ENCODE measurements around the gene CCDC33.
"Not testable (repeated sequence)": the region's sequence is repeated elsewhere in the genome, so short reads cannot be mapped to it uniquely, and the experiment has no call there.

CCDC33 gene

GRCh38 chr15:74343127-74343796 lies 107.1 kb downstream of the CCDC33 start:
- no peak overlapping the region for H3K4me3 ChIP-seq (ENCODE audit: low read length in 2 of 2)
- H3K4me1 ChIP-seq (ENCODE audit: control insufficient read depth in 2 of 2, insufficient read depth in 2 of 2, low read length in 2 of 2), result no peaks in the 10 kb centered on the region
- no peak overlapping the region for H3K9ac ChIP-seq (ENCODE audit: low read depth in 1 of 2, low read length in 2 of 2)
- H3K36me3 ChIP-seq (ENCODE audit: control insufficient read depth in 2 of 2, insufficient read depth in 2 of 2, low read length in 2 of 2), result no peaks in the 10 kb centered on the region
- H3K27ac ChIP-seq (ENCODE audit: low read depth in 2 of 2, low read length in 2 of 2), result no peak overlapping the region
- H3K9me3 ChIP-seq (ENCODE audit: control insufficient read depth in 2 of 2, low read length in 2 of 2), result no peaks in the 10 kb centered on the region
- no peaks in the 10 kb centered on the region for H3K27me3 ChIP-seq (ENCODE audit: control insufficient read depth in 2 of 2, insufficient read depth in 2 of 2, low read length in 2 of 2)

GRCh38 chr15:74343797-74344127 lies 107.6 kb downstream of the CCDC33 start:
- Histone ChIP-seq H3K4me1 (ENCODE audit: control insufficient read depth in 2 of 2, insufficient read depth in 2 of 2, low read length in 2 of 2) (no peaks in the 10 kb centered on the region), H3K27me3 (ENCODE audit: control insufficient read depth in 2 of 2, insufficient read depth in 2 of 2, low read length in 2 of 2) (no peaks in the 10 kb centered on the region), H3K9me3 (ENCODE audit: control insufficient read depth in 2 of 2, low read length in 2 of 2) (no peaks in the 10 kb centered on the region), H3K9ac (ENCODE audit: low read depth in 1 of 2, low read length in 2 of 2) (no peak overlapping the region), H3K4me3 (ENCODE audit: low read length in 2 of 2) (no peak overlapping the region), H3K27ac (ENCODE audit: low read depth in 2 of 2, low read length in 2 of 2) (no peak overlapping the region), H3K36me3 (ENCODE audit: control insufficient read depth in 2 of 2, insufficient read depth in 2 of 2, low read length in 2 of 2) (no peaks in the 10 kb centered on the region)

GRCh38 chr15:74345051-74345450 lies 108.9 kb downstream of the CCDC33 start:
- Histone ChIP-seq H3K27me3 (ENCODE audit: control insufficient read depth in 2 of 2, insufficient read depth in 2 of 2, low read length in 2 of 2) (no peaks in the 10 kb centered on the region), H3K27ac (ENCODE audit: low read depth in 2 of 2, low read length in 2 of 2) (no peak overlapping the region), H3K9ac (ENCODE audit: low read depth in 1 of 2, low read length in 2 of 2) (no peak overlapping the region), H3K9me3 (ENCODE audit: control insufficient read depth in 2 of 2, low read length in 2 of 2) (no peaks in the 10 kb centered on the region), H3K4me3 (ENCODE audit: low read length in 2 of 2) (no peak overlapping the region), H3K36me3 (ENCODE audit: control insufficient read depth in 2 of 2, insufficient read depth in 2 of 2, low read length in 2 of 2) (no peaks in the 10 kb centered on the region), H3K4me1 (ENCODE audit: control insufficient read depth in 2 of 2, insufficient read depth in 2 of 2, low read length in 2 of 2) (no peaks in the 10 kb centered on the region)

DNA sequence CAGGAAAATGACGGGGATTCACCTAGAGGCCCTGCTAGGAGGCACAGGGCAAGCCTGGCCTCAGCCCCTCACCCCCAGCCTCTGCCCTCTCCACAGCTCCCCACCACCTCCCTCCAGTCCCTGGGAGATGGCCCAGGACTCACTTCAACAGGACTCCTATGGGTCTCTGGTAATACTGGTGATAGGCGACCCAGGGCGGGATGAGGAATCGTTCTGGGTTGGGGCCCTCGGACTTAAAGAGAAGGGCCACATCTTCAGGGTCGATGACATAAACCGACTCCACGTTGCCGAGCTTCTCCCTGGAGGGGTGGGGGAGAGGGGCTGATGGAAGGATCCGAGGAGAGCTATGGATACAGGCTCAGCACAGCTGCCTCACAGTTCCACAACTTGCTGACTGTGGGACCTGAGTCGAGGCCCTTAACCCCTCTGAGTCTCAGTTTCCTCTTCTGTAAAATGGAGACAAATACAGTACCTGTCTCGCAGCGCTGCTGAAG lies 111.7 kb downstream of the CCDC33 start:
- Histone ChIP-seq H3K9me3 (ENCODE audit: control insufficient read depth in 2 of 2, low read length in 2 of 2) (no peaks in the 10 kb centered on the region), H3K27me3 (ENCODE audit: control insufficient read depth in 2 of 2, insufficient read depth in 2 of 2, low read length in 2 of 2) (no peaks in the 10 kb centered on the region), H3K36me3 (ENCODE audit: control insufficient read depth in 2 of 2, insufficient read depth in 2 of 2, low read length in 2 of 2) (no peaks in the 10 kb centered on the region)

DNA sequence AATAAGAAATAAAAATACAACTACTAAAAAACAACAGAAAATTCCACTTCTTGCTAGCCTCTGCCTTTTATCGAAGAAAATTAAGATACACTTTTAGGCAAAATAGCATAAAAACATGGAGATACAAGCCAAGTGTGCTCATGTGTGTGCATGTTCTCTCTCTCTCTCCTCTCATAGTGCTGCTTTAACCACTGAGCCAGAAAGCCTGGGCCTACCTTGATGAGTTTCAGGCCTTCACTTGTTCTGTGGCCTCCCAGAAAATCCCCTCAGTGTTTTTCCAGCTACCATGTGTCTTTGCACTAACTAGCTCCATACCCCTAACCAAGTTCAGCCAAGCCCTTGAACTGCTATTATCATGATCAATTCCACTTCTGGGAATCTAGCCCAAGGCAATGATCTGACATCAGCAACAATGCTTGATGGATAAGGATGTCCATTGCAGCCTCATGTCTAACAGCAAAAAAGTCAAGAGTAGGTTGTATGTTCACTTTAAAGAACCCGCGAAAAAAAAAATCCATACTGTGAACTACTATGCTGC lies 113.2 kb downstream of the CCDC33 start:
- H3K4me3 ChIP-seq (ENCODE audit: low read length in 2 of 2), result no peak overlapping the region
- H3K27me3 ChIP-seq (ENCODE audit: control insufficient read depth in 2 of 2, insufficient read depth in 2 of 2, low read length in 2 of 2), result no peaks in the 10 kb centered on the region
- no peaks in the 10 kb centered on the region for H3K9me3 ChIP-seq (ENCODE audit: control insufficient read depth in 2 of 2, low read length in 2 of 2)
- no peak overlapping the region for H3K27ac ChIP-seq (ENCODE audit: low read depth in 2 of 2, low read length in 2 of 2)
- no peak overlapping the region for H3K9ac ChIP-seq (ENCODE audit: low read depth in 1 of 2, low read length in 2 of 2)
- no peaks in the 10 kb centered on the region for H3K36me3 ChIP-seq (ENCODE audit: control insufficient read depth in 2 of 2, insufficient read depth in 2 of 2, low read length in 2 of 2)
- no peaks in the 10 kb centered on the region for H3K4me1 ChIP-seq (ENCODE audit: control insufficient read depth in 2 of 2, insufficient read depth in 2 of 2, low read length in 2 of 2)

More for the DNA sequence above, 111.7 kb downstream of the CCDC33 start:
- H3K9ac ChIP-seq (ENCODE audit: low read depth in 1 of 2, low read length in 2 of 2), result no peak overlapping the region
- no peak overlapping the region for H3K4me3 ChIP-seq (ENCODE audit: low read length in 2 of 2)
- H3K27ac ChIP-seq (ENCODE audit: low read depth in 2 of 2, low read length in 2 of 2), result no peak overlapping the region
- no peaks in the 10 kb centered on the region for H3K4me1 ChIP-seq (ENCODE audit: control insufficient read depth in 2 of 2, insufficient read depth in 2 of 2, low read length in 2 of 2)

DNA sequence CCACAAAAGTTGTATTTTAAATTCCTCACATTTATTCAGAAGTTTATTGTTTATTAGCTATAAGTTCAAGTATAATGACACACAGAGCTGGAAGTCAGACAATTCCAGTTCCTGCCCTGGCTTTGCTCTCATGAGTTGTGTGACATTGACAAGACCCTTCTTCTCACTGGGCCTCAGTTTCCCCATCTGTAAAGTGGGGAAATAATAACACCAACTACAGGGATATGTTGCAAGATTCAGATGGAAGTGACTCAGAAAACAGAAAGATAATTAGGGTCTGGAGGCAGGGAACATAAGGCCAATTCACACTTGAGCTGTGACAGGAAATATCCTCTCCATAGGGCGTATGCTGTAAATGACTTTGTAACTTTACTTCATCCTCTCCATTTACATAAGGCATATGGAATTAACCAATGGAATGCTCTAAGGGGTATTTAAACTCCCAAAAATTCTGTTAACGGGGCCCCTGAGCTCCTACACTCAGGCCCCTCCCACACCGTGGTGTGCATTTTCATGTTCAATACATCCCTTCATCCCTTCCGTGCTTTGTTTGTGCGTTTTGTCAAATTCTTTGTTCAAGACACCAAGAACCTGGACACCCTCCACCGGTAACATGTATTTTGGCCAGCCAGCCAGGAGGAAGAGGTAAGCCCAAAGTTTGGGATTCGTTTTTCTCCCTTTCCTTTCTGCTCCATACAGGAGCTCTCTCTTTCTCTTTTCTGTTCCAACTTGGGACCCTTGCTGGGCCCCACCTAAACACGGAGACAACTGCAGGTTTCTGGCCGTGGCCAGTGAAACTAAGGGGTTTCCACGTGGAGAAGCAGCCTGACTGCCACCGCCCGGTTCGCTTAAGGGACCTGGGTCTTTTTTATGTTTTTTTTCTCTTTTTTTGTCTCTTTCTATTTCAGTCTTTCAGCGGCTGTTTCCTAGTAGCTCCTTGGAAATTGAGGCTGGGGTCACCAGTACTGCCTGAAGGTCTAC lies 114.5 kb downstream of the CCDC33 start:
- no peaks in the 10 kb centered on the region for H3K4me1 ChIP-seq (ENCODE audit: control insufficient read depth in 2 of 2, insufficient read depth in 2 of 2, low read length in 2 of 2)
- H3K9me3 ChIP-seq (ENCODE audit: control insufficient read depth in 2 of 2, low read length in 2 of 2), result no peaks in the 10 kb centered on the region
- no peak overlapping the region for H3K9ac ChIP-seq (ENCODE audit: low read depth in 1 of 2, low read length in 2 of 2)
- H3K36me3 ChIP-seq (ENCODE audit: control insufficient read depth in 2 of 2, insufficient read depth in 2 of 2, low read length in 2 of 2), result no peaks in the 10 kb centered on the region
- H3K4me3 ChIP-seq (ENCODE audit: low read length in 2 of 2), result no peak overlapping the region
- H3K27ac ChIP-seq (ENCODE audit: low read depth in 2 of 2, low read length in 2 of 2), result no peak overlapping the region
- H3K27me3 ChIP-seq (ENCODE audit: control insufficient read depth in 2 of 2, insufficient read depth in 2 of 2, low read length in 2 of 2), result no peaks in the 10 kb centered on the region

DNA sequence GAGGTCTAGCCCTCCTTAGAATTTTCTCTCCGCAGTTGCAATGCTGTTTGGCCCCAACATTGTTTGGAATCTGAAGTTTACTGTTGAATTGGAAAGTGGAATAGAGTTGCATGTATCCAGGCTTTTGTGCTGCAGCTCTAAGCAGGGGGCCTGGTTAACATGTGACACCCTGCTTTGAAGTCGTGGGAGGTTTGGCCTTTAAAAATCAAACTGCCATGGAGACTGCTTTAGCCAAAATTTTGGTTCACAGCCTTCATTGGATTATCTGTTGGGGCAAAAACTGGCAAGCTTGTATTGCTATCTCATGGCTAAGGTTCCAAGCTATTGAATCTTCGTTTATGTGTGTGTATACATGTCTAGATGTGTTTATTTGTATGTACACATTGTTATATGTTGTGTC lies 115.5 kb downstream of the CCDC33 start:
- Histone ChIP-seq H3K27me3 (ENCODE audit: control insufficient read depth in 2 of 2, insufficient read depth in 2 of 2, low read length in 2 of 2) (no peaks in the 10 kb centered on the region), H3K4me1 (ENCODE audit: control insufficient read depth in 2 of 2, insufficient read depth in 2 of 2, low read length in 2 of 2) (no peaks in the 10 kb centered on the region), H3K36me3 (ENCODE audit: control insufficient read depth in 2 of 2, insufficient read depth in 2 of 2, low read length in 2 of 2) (no peaks in the 10 kb centered on the region), H3K9me3 (ENCODE audit: control insufficient read depth in 2 of 2, low read length in 2 of 2) (no peaks in the 10 kb centered on the region), H3K27ac (ENCODE audit: low read depth in 2 of 2, low read length in 2 of 2) (no peak overlapping the region), H3K4me3 (ENCODE audit: low read length in 2 of 2) (no peak overlapping the region), H3K9ac (ENCODE audit: low read depth in 1 of 2, low read length in 2 of 2) (no peak overlapping the region)

- Histone ChIP-seq H3K4me3 (ENCODE audit: low read length in 2 of 2) (no peak overlapping the region), H3K27me3 (ENCODE audit: control insufficient read depth in 2 of 2, insufficient read depth in 2 of 2, low read length in 2 of 2) (no peaks in the 10 kb centered on the region), H3K27ac (ENCODE audit: low read depth in 2 of 2, low read length in 2 of 2) (no peak overlapping the region), H3K9me3 (ENCODE audit: control insufficient read depth in 2 of 2, low read length in 2 of 2) (no peaks in the 10 kb centered on the region), H3K36me3 (ENCODE audit: control insufficient read depth in 2 of 2, insufficient read depth in 2 of 2, low read length in 2 of 2) (no peaks in the 10 kb centered on the region), H3K4me1 (ENCODE audit: control insufficient read depth in 2 of 2, insufficient read depth in 2 of 2, low read length in 2 of 2) (no peaks in the 10 kb centered on the region), H3K9ac (ENCODE audit: low read depth in 1 of 2, low read length in 2 of 2) (no peak overlapping the region)
These were observed 116.3 kb downstream of the CCDC33 start for GRCh38 chr15:74352393-74352910.

DNA sequence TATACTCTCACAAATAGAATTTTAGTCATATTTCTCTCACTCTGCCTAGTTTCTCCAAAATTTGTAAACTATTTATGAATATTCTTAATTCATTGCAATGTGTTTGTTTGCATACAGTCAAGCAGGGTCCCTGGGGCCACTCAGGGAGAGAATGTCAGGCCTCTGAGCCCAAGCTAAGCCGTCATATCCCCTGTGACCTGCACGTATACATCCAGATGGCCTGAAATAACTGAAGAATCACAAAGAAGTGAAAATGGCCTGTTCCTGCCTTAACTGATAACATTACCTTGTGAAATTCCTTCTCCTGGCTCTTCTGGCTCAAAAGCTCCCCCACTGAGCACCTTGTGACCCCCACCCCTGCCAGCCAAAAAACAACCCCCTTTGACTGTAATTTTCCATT lies 117.9 kb downstream of the CCDC33 start:
- H3K36me3 ChIP-seq (ENCODE audit: control insufficient read depth in 2 of 2, insufficient read depth in 2 of 2, low read length in 2 of 2); H3K27ac ChIP-seq (ENCODE audit: low read depth in 2 of 2, low read length in 2 of 2); H3K4me1 ChIP-seq (ENCODE audit: control insufficient read depth in 2 of 2, insufficient read depth in 2 of 2, low read length in 2 of 2); H3K9ac ChIP-seq (ENCODE audit: low read depth in 1 of 2, low read length in 2 of 2); H3K4me3 ChIP-seq (ENCODE audit: low read length in 2 of 2); H3K9me3 ChIP-seq (ENCODE audit: control insufficient read depth in 2 of 2, low read length in 2 of 2); H3K27me3 ChIP-seq (ENCODE audit: control insufficient read depth in 2 of 2, insufficient read depth in 2 of 2, low read length in 2 of 2): not testable (repeated sequence)

DNA sequence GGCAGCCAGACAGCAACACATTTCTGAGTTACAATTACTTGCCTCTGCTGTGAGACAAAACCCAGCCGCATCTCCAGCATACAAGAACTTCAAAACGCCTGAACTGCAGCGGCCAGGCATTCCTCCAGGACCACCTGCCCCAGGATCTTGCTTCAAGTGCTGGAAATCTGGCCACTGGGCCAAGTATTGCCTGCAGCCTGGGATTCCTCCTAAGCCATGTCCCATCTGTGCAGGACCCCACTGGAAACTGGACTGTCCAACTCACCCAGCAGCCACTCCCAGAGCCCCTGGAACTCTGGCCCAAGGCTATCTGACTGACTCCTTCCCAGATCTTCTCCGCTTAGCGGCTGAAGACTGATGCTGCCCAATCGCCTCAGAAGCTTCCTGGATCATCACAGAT lies 119.9 kb downstream of the CCDC33 start:
- H3K9ac ChIP-seq (ENCODE audit: low read depth in 1 of 2, low read length in 2 of 2); H3K27ac ChIP-seq (ENCODE audit: low read depth in 2 of 2, low read length in 2 of 2); H3K36me3 ChIP-seq (ENCODE audit: control insufficient read depth in 2 of 2, insufficient read depth in 2 of 2, low read length in 2 of 2); H3K9me3 ChIP-seq (ENCODE audit: control insufficient read depth in 2 of 2, low read length in 2 of 2); H3K27me3 ChIP-seq (ENCODE audit: control insufficient read depth in 2 of 2, insufficient read depth in 2 of 2, low read length in 2 of 2); H3K4me3 ChIP-seq (ENCODE audit: low read length in 2 of 2); H3K4me1 ChIP-seq (ENCODE audit: control insufficient read depth in 2 of 2, insufficient read depth in 2 of 2, low read length in 2 of 2): not testable (repeated sequence)
